T-helper 1 cell treated with Interleukin-12 subunit alpha and Interleukin-12 subunit beta and Interleukin-4 antibody, amounts not matched to agents 30 ng/mL and 1 ng/mL, for 36 hours (primary cell): Measurements from ENCODE around the gene BRI3. TPM values are rescaled to one million over a fixed set of nuclear protein-coding genes. Genes with fewer than 3 reads are reported as not detected.
"Not testable (repeated sequence)": the region's sequence is repeated elsewhere in the genome, so short reads cannot be mapped to it uniquely, and the experiment has no call there.

Experiments
- intact Hi-C: fragments of 100-400 bp; cut with micrococcal nuclease; formaldehyde crosslinking; loops from one replicate; pipeline ENCODE4 v1.15.1; 2024
- total RNA-seq: library from RNA; stranded (reverse); gene quantifications from 2 replicates; pipeline ENCODE4 v1.2.3, GENCODE V29; 2022

Gene BRI3
- total RNA-seq, 1 donor from 2014 or later: 83.0 TPM

DNA sequence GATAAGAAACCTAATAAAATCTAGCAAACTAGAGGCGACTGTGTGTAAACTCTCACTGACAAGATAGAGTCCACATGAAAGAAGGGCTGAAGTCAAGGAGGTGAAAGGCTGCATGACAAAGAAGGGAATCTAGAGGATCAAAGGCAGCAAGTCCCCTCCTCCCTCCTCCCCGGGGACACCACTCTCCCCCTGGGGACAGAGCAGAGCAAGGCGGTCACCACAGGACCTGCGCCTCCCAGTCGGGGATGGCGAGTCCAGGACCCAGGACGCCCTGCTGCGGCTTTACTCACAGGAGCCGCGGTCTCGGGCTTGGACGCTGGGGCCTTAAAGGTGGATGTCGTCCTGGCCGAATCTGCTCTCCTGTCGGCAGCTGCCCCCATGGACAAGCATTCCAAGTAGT is 22.4 kb downstream of the BRI3 start:
- intact Hi-C loops: no loop called here

DNA sequence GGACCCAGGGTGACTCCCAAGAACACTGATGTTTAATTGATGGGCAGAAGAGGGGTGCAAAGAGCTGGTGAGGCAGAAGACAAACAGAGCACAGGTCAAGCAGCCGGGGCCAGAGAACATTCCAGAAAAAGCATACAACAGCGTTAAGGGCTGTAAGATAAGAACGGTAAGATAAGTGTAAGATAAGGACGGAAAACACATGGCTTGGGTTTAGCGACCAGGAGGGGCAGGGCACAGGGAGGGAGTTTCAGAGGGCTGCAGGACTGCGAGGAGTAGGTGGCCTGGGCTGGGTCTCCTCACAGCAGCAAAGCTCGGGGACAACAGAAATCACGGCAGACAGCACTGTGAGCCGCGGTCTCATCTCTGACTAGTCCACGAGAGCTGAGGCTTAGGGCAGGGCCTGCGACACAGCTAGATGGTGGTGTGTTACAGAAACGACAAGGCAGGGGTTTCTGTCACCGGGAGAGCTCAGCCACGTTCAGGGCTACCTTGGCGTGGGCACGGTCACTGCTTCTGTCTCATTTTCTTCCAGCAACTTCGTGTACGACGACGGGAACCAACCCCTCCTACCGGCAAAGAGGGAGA is 24.6 kb downstream of the BRI3 start:
- intact Hi-C loops: no loop called here

GRCh38 chr7:98307971-98308466 is 26.5 kb downstream of the BRI3 start:
- intact Hi-C loops: no loop called here

DNA sequence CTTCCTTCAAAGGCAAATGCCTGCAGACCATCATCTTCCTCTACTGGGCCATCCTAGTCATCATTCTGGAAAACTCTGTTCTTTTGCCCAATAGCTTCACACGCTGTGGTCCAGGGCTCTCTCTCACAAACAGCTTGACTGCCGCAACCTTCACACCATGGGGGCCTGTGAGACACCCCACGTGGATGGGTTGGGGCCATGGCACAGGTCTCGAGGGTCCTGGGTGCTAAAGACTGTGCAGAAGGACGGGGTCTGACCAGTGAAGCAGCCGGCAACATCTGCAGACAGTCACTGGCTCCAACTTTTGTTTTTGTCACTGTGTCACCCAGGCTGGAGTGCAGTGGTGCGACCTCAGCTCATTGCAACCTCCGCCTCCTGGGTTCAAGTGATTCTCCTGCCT is 28.1 kb downstream of the BRI3 start:
- intact Hi-C loops: no loop called here

DNA sequence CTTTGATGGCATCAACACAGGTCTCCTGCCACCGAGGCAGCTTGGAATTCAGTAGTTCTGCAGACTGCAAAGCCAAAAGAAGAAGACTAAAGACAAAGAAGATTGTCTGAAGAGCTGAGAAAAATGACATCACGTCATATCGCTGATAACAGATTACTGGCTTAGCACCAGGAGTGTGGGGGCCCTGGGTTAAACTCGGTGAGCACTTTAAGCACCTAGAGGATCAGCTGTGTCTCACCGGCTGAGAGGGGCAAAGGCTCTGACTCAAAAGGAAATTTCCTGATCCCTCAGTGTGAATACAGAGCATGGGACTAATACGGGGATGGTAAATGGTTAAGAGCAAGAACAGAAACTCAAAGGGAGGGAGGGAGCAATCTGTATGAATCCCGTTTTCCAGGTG is 30.7 kb downstream of the BRI3 start:
- intact Hi-C loops: no loop called here

DNA sequence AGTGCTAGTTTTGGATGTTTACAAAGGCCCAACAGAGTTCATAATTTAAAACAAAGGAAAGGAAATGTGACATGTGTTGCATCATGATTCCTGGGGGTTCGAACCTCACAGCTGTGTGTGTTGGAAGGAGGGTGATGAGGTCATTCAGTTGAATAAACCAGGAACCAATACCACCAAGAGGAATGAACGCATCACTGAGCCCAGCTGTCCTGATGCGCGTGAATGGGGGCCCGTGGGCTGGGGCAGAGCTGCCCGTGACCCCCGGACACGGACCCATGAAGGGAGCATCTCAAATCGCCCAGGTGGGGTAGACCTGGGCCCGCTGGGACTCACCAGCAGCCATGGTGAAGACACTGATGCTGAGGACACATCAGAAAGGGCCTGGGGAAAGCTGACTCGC is 33.0 kb downstream of the BRI3 start:
- intact Hi-C loops: no loop called here

DNA sequence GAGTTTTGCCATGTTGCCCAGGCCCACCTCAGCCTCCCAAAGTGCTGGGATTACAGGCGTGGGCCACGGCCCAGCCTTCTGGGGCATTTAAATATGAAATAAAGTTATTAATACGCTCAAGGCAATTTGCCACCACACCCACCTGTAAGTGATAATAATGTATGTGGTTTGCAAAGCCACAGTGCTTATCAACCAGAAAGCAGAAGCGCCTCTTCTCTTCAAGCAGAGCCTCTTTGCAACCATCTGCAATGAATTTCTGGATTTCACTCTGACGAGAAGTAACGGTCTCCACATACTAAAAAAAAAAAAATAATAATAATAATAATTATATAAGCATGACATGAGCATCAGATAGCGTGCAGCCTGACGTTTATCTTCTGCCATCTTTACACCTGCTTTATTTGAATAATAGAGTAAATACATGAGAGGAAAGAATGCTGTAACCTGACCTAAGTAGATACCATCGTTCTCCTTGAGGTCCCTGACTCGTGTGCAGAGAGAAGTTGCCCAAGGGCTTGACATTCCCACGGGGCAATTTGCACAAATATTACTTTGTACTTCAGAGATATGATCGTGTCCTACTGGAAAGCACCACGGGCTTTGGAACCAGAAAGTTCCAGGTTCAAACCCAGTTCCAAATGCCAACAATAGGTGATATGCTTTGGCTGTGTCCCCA is 34.0 kb downstream of the BRI3 start:
- intact Hi-C loops: no loop called here

GRCh38 chr7:98315994-98316527 is 34.6 kb downstream of the BRI3 start:
- intact Hi-C loops: not testable (repeated sequence)

- intact Hi-C loops: no loop called here
These were observed 36.0 kb downstream of the BRI3 start for GRCh38 chr7:98317366-98318040.

- intact Hi-C loops: no loop called here
These were observed 37.7 kb downstream of the BRI3 start for GRCh38 chr7:98319176-98319575.

DNA sequence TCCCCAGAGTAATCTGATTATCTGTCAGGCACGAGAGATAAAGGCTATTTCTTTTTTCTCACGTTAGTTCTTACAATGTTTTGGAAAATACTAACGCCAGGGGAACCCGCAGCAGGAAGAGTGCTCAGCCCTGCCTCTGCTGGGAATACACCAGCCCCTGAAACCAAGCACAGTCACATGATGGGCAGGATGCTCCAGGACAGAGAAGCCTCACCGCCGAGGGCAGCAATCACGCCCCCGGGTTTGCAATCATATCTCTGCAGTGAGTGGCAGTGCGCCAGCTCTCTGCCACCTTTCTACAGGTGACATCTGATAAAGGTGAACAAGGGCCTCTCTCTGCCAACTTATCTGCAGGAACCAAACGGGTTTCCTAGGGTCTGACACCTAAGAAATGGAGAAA is 39.8 kb downstream of the BRI3 start:
- intact Hi-C loops: no loop called here

DNA sequence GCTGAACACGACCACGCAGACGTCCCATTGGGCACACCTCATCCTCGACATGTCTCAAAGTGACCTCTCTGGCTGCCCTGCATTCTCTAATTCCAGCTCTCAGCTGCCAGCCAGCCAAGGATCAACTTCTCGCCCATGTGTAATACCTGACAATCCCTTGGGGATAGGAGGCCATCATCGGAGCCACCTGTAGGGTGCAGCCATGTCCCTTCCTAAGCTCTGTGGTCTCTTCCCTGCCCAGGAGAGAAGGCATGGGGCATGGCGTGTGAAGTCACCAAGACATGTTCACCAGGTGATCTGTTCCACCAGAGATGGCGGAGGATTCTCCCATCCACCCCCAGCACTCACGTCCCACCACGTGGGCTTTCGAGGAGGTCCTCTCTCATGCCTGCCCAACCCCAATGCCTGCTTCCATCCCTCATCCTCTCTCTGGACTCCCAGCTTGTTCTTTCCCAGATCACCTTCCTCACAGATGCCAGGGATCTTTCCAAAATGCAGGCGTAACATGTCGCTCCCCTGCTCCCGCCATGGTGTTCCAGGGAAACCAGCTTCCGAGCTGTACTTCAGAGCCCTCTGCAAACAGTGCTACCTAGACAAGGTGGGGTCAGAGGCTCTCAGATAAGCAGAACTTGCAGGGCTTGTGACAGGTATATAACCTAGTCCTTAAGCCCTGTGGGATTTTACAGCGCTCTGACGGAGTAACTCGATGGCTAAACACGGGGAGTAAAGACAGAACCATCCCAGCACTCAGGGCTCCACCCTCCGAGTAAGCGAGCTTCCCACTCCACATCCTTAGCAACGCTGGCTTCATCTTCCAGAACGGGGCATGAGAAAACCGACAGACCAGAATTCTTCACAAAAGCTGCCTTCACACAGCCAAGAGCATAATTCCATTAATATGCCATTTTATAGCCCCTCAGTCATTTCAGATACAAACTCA is 41.1 kb downstream of the BRI3 start:
- intact Hi-C loops: no loop called here

GRCh38 chr7:98323597-98324322 is 42.3 kb downstream of the BRI3 start:
- intact Hi-C loops: no loop called here

GRCh38 chr7:98324782-98325181 is 43.3 kb downstream of the BRI3 start:
- intact Hi-C loops: no loop called here

- intact Hi-C loops: no loop called here
These were observed 47.8 kb downstream of the BRI3 start for GRCh38 chr7:98329100-98329790.

DNA sequence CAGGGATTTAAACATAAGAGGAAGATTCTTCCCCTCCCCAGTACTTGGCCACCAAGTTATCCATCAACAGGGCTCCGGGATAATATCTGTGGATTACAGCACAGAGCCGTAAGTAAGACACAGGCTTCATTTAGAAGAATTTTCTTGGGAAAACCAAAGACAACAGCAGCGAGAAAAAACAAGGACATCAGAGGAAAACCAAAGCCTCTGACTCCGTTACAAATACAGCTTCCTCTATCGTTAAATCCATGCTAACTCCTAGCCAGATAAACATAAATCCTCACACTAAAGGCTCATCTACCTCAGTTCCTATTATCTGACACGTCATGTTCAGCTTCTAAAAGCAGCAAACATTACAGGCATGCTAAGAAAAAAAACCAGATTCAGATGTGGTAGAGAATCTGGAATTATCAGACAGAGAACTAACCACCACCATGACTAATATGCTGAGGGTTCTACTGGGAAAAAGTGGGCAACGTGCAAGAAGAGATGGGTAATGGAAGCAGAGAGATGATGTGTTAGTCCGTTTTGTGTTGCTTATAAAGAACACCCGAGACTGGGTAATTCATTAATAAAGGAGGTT is 48.4 kb downstream of the BRI3 start:
- intact Hi-C loops: no loop called here

DNA sequence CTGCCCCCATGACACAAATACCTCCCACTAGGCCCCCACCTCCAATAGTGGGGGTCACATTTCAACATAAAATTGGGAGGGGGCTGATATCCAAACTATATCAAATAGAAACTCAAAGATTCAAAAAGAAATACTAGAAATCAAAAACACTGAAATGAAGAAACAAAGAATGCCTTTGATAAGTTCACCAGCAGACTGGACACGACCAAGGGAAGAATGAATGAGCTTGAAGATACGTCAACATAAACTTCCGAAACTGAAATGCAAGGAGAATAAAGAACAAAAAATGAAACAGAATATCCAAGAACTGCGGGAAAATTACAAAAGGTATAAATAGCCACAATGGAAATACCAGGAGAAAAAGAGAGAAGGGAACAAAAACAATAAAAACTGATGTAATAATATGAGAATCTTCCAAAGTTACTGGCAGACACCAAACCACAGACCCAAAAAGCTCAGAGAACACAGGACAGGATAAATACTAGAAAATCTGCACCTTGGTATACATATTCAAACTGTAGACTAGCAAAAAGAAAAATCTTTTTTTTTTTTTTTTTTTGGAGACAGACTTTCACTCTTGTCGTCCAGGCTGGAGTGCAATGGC is 49.5 kb downstream of the BRI3 start:
- intact Hi-C loops: no loop called here

- intact Hi-C loops: no loop called here
These were observed 52.6 kb downstream of the BRI3 start for GRCh38 chr7:98334081-98334480.

GRCh38 chr7:98335411-98335977 is 54.0 kb downstream of the BRI3 start:
- intact Hi-C loops: no loop called here
